Measurements from ENCODE around the gene PRL.

PRL gene

DNA sequence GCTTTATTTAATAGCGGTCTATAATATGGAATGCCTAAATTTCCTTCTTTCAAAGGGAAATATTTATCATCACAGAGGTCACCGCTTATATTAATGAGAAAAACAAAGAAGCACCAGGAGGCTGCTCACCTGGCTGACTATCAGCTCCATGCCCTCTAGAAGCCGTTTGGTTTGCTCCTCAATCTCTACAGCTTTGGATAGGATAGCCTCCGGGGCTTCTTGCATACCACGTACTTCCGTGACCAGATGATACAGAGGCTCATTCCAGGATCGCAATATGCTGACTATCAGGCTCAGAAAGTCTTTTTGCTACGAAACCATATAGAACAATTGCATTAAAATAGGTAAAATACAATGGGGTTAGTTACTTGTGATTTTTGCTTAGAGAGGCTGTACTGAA, 6.8 kb downstream of the PRL start:
- no peak for DNase-seq

DNA sequence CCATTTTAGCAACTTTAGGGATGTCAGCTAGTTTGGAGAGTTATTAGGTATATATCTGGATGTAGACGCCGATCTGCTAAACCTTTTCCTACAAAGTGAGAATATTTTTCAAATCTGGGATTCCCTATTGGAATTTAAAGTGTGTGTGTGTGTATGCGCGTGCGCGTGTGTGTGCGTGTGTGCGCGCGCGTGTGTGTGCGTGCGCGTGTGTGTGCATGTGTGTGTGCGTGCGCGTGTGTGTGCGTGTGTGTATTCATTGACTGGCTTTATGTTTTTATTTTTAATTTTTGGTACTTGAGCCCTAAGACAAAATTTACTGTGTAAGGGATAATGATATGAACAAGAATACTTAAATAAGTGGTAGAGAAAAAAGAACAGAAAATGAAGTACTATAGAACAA, 8.1 kb downstream of the PRL start:
- no peak for DNase-seq

DNA sequence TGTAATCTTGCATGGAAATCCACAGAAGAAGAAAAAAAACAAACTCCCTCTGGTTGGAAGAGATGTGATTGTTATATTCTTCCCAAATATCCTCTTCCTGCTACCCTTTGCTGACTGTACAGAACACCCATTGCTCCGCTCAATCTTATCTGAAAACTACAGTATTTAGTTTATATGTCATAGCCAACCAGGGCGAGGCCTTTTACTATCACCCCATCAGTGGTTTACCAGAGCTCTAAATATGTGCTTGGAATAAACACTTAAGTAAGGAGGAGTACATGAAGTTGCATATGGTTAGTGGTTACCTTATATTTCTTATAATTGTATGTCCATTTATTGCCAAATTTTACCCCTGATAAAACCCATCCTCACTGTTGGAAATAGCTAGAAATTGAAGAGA, 12.2 kb downstream of the PRL start:
- no peak for DNase-seq

DNA sequence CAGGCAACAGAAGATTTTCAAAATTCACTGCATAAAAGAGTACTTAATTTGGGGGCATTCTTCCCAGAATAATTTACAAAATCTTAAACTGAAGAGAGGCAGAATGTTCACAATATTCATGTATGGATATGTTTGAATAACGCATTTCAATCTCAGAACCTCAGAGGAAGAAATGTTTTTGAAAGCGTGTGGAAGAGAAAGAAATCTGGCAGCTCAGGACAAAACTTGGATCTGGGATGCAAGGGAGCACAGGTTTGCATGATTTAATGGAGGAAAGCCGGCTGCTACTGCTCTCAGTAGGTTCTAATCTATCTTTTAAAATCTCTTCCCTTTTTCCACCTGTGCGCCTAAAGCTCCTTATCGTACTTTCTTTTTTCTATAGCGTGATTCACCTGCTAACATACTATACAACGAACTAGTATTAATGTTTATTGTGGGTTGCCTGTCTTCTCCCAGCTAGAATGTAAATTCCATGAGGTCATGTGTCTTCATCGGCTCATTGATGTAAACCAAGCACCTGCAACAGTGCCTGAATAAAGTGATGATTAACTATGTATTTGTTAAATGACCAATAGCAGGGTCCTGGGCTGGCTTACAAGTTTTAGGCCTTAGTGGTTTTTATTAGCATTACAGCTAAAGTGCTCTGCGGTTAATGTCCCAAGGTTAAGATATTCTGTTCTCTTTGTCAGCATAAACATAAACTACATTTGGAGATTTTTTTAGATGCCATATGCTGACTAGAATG, 15.3 kb downstream of the PRL start:
- DNase-seq: no peak

DNA sequence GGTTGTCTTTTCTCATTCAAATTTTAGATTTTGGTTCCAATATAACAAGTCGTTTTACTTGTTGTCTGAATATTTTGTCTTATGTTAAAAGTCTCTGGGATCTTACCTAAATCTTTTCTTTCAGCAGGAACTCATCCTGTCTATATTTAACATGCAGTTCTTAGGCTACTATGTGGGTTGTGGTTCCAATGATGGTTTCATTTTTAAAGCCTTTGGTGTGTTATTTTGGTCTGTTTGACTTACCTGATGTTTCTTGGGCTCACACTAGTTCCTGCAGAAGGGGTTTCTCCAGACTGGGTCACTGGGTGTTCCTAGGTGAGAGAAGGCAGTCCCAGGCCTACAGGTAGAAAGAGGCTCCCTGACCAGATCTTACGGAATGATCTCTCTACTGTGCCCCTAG, 17.4 kb downstream of the PRL start:
- DNase-seq: no peak

DNA sequence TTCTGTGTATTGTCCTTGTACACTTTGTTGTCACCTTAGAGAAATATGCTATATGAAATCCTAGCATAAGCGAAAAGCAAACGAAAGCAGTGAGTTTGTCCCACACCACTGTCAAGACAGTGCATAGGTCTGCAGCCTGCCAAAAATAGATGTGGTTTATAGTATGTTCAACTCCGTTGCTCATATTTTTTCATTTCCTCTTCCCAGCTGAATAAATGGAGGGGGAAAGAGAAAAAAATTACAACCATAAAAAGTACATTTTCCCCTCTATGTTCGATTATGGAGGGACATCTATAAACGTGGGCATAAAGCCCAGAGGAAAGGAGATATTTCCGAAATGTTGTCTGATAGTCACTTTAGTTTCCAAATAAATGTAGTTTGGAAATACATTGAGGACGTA, 25.8 kb downstream of the PRL start:
- no peak for DNase-seq

DNA sequence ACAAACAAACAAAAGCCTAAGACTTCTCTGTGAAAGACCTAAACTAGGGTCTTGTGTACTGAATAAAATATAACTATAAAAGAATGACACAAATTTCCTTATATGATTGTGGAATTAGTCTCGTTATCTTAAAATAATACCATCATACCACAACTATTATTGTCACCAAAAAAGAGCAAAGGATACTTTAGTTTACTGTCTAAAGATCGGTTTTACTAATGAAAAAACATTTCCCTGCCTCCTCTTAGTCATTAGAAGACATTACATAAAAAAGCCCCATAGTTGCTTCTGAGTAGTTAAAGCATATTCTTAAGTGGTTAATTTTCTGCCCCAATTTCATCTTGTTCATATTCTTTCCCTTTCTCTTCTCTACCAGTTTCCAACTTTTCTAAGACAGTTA, 33.1 kb downstream of the PRL start:
- no peak for DNase-seq

DNA sequence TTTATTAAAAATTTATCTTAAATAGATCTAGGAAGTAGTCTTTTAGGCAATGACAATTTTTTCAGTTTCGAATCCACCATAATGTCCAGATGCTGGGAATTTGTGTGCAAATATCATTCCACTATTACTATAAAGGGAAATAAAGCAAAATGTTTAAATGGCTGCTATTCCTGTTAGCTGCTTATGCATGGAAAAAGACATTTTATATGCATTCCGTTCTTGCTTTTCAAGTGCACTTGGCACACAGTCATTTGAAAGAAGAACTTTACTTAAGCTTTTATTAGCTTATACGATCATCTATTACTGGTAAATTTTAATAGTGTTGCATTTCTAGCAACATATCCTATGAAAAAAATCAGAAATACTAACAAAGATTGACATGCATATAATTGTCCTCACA, 42.0 kb downstream of the PRL start:
- no peak for DNase-seq

DNA sequence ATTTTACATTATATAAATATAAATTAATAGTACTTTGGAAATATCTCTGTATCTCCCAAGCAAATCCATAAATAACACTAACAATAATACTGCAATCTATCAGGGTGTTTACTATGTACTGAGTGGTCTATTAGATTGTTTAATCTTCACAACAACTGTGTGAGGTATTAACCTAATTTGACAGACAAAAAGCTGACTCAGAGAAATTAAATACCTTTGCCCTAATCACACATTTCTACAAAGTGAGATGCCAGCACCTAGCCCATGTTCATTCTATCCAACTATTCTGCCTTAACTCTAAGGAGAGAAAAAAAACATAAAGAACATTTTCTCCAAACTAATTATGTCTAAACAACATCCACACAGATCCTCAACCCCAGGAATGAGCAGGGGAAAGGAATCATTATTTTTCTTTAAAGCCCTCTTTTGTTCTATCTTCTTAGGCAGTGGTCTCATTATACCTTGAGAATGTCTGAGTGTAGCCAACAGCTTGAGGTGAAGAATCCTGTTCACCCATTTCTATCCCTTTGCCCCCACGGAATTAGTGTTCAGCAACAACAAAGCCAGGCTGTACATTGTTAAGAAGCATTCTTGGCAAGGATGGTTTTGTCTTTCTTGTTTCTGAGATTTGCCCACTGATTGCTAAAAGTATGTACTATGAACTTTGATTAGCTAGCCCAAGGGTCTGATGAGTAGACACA, 42.7 kb downstream of the PRL start:
- no peak for DNase-seq

DNA sequence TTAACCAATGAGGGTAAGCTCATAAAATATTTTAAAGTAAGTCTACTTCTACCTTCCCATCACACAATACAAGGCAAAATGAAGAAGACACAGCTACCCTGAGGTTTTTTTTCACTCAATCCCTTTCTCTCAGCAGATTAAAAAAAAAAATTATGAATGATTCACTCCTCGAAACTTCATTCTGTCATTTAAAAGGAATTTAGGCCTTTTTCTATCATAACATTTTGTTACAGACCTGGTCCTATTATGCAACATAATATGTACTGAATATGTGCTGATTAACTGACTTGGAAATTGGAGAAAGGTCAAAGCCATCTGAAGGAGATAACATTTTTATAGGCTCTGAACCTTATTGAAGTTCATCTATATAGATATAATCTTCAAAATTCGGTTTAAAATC, 45.5 kb downstream of the PRL start:
- DNase-seq: no peak

DNA sequence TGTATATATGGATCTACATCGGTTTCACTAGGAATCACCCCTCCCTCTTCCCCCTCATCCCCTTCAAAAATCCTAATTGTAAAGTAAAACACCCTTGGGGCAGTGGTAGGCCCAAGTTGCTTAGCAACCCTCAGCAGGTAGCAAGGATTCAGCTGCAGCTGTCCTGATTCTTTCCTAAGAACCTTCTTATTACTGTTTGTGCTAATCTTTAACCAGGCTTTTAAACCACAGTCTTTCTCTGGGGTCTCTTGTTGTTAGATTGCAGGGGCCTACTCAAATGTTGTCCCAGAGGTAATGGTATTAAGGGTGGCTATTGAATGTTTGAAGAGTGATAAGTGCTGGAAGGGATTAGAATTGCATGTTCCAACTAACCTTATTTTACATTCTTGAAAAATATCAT, 46.4 kb downstream of the PRL start:
- no peak for DNase-seq

DNA sequence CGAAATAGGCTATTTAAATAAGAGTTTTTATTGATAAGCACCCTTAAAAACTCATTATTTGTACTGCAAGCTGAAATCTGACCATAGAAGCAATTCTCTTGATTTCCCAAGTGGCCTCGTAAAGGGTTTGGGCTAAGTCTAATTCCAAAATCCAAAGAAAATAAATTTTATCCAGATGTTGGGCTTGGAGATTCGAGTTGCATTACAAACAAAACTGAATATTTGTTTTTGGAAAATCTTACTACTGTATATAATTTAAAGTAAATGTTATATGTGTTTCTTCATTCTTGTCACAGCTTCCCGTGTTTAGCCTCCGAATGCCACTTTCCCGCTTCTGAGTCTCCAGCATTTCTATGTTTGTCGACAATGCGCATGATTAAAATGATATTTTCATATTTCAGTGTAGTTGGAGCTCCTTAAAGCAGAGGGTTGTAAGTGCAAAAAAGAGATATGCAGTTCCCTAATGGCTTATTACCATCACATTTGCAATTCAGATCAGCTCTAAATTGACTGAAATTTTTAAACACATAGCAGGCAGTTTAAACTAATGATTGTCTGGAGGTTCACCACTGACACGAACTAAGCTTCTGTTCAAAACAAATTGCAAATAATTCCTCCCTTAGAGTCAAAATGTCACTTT, 47.0 kb downstream of the PRL start:
- DNase-seq: no peak

DNA sequence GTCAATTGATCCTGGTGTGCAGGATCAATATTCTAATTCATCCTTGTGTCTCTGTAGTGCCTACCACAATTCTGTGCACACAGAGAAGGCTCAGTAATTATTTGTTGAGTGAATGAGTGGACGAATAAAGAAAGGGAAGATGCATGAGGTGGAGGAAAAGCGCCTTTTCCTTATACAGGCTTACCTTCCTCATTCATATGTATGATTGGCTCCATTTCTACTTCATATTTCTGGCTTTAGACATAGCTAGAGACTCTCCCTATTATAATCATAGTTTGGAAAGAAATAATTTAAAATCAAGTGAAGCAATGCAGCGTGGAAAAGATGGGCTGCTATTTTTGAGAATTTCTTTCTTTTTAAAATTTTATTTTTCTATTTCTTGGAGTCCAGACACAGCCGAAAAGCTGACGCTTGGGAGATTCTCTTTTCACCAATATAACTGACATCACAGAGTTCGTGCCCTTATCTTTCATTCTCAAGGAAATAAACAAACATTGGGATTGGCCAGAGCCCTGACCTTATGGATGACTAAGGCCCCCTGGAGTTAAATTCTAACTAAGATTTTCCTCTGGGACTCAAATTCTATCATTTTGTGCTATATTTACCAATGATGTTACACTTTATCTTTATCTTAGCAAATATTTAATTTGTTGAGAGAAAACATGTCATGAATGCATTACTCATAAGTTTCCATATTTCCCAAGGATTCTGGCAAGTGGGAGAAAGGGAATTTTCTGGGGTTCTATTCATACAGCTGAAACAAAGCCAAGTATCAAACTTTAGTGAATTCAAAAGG, 48.1 kb downstream of the PRL start:
- no peak for DNase-seq

DNA sequence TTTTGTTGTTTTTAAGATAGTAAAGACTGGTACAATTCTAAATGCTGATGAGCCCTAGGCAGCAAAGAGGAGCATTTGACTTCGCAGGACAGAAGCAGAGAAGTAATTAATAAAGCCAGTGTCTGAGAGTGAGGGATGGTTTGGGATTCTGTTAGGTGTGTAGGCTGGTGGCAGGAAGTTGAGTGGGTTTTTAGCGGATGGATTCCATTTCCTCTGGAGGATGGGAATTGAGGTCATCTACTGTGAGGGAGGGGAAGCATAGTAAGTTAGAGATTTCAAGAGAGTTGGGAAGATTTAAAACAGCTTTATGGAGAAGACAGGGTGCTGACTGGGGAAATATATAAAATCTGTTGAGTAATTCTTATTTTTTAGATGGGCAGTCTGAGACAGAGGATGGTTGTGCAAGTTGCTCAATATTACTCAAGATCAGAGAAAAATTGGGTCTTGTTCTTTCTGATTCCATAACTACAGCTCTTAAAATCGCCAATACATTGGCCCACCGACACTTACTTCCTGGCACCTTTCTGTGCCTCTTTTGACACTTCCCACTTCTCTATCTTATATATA, 48.8 kb downstream of the PRL start:
- no peak for DNase-seq

DNA sequence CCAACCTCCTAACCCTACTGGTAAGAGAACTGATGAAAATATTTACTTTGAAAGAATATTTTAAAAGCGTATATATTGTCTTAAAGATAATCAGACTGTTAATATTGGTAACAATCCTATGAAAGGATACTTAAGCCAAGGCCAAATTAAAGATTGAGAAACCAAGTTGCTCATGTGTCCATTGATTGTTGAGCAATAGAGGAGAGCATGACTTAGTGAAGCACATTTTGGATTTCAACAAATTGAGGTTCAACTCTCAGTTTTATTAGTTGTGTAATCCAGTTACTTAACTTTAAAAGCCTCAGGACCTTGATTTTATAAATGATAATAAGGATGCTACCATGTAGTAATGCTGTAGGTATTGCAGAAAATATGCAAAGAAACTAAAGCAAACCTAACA, 56.8 kb downstream of the PRL start:
- no peak for DNase-seq

DNA sequence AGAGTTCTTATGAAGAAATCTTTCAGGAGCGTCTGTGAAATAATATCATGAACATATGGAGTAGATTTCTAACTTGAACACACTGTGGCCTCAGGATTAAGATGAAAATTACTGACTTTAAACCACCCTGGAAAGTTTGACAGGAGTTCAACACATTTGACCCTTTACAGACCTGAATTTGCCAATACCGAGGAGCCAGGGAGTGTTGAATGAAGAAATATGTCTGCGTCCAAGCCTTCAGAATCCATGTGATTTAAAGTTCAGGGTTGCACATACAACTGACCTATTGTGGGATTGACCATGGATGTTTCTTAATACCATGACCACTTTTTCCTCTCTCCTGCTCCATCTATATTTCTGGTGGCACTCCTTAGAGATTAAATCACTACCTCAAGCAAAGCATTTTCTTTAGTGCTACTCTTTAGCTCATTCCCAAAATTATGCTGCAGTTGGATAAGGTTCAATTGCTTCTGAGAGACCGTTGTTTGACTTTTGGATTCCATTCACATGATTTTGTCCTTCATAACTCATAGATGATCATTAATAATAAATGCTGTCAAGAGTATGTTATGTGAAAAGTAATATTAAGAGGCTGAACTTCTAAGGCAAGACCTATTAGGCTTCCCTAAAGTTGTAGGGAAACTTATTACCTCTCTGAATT, 57.4 kb downstream of the PRL start:
- DNase-seq: no peak

DNA sequence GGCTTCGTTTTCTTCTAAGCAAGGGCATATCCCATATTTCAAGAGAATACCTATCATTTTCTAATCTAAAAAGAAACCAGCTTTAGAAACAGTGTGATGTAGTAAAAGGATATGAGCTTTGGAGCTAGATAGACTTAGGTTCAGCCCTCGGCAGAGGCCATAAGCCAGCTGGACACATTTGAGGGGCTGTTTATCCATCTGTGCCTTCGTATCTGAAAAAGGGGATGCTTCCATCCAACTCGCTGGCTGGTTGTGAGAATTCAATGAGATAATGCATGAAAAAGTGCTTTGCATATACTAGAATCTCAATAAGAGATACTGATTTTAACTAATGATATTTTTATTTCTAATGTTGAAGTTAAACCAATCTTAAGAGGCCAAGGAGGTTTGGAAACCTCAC, 58.0 kb downstream of the PRL start:
- DNase-seq: no peak

DNA sequence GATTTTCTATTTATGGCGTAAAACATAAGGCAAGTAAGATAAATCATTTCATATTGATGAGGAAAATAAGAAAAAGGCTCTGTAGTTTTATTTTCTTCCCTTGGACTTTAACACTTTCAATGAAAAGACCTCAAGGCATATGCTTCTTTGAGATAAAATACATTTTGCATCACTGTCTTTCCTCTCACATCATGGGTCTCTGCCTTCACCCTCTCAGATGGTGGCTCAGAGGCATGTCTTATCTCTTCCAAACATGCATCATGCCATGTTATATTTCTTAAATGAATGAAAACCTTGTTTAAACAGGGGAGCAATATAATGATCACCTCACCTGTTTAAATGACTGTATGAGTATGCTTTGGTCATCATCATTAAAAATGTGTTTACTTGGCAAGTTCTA, 59.3 kb downstream of the PRL start:
- DNase-seq: no peak

Measured in cerebellar nuclear complex (tissue), 1 donor.